ENCODE data around the gene SNPH.
"Not testable (repeated sequence)": the region's sequence is repeated elsewhere in the genome, so short reads cannot be mapped to it uniquely, and the experiment has no call there.

Gene SNPH

DNA sequence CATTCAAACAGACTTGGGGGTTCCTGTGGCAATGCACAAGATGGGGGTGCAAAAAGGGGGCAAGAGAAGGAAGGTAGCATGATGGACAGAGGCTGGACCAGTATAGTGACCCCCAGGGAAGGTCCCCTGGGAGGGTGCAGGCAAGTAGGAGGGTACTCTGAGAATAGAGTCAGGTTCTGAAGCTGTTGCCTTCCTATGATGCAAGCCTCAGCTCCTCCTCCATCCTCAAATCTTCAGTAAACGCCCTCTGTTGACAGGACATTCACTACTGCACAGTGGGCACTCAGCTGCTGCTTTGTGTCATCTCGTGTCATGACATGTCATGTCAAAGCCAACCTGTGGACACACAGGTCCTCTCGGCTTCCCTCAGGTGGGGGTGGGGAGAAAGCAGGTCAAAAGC lies 68.7 kb downstream of the SNPH start:
- in situ Hi-C loops (cut with MboI; ENCODE audit: low sequenced_read_pairs): no loop called here

DNA sequence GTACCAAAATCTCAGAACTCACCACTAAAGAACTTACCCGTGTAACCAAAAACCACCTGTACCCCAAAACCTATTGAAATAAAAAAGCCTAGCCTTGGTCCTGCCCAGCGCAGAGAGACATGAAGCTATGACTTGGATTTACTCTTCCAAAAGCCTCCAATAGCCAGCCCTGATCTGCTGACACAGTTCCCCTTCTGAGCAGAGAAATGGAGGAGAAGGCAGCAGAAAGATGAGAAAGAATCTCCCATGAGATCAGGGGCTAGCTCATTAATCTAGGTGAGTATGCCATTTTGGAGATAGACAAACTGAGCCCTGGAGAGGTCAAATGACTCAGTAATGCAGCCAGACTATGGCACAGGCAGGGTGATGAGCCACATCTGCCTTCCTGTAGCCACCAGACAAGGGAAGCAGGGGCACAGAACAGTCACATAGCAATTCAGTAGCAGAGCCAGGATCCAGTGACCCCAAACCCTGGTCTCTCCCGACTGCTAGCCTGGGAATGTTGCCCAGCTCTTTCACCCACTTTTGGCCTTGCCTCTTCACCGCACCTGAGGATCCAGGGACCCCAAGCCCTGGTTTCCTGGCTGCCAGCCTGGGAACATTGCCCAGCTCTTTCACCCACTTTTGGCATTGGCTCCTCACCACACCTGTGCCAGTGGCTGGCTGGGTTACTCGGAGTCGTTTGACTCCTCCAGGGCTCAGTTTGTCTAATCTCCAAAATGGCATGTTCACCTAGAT lies 70.0 kb downstream of the SNPH start:
- in situ Hi-C loops (cut with MboI; ENCODE audit: low sequenced_read_pairs): no loop called here

DNA sequence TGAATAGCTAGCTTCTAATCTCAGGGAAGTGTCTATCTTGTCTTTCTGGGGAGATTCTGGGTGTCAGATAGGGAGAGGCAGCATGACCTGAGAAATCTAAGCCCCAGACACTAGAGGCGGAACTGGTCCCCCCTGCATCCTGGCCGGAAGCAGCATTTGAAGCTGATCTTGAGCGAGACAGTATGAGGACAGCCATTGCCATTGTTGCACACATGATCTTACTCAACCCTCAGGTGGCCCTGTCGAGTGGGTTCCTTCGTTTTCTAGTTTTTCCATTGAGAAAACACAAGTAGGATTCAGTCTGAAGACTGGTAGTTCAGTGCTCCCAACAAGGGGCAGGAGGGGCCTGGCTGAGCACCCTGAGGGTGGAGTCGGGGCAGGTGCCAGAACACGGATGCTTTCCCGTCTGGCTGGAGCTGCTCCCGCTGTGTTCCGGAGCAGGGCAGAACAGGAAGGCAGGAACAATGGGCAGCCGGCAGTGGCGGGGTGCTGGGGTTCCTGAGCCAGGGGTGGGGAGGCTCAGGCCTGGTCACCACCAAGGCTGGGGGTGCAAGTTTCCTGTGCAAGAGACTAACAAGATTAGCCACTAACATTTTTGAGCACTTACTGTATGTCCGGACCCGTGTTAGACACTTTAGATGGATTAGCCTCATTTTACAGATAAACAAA lies 70.7 kb downstream of the SNPH start:
- in situ Hi-C loops (cut with MboI; ENCODE audit: low sequenced_read_pairs): no loop called here

DNA sequence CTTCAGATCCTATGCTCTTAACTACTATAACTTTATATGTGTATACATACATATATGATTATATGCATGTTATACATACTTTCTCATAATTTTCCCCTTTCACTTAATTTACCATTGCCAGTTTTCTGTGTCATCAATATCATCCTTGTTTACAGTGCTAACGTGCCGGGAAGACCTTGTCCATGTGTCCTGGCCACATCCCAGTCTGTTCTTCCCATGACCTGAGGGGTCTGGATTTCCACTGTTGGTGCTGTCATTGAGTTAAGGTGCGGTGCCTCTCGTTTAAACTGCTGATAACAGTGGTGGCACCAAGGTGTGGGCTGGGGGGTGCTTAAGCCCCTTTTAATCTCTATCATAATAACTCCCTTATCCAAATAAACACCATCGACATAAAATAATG lies 71.3 kb downstream of the SNPH start:
- in situ Hi-C loops (cut with MboI; ENCODE audit: low sequenced_read_pairs): no loop called here

DNA sequence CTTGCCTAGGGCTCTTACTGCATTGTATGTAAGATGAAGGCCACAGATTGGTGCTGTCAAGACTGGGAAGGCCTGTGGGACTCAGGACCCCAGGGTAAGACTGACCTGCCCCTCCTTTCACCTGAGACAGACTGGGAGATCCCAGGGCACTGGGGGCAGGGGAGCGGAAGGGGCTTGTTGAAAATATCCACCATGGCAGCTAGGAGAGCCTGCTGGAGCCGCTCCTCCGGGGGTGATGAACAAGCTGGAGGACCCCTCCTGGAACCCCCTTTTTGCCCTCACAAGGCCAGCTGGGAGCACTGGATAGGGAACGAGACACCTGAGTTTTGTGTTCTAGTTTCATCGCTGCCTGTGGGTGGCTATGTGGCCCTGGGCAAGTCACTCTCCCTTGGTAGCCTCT lies 72.0 kb downstream of the SNPH start:
- in situ Hi-C loops (cut with MboI; ENCODE audit: low sequenced_read_pairs): no loop called here

DNA sequence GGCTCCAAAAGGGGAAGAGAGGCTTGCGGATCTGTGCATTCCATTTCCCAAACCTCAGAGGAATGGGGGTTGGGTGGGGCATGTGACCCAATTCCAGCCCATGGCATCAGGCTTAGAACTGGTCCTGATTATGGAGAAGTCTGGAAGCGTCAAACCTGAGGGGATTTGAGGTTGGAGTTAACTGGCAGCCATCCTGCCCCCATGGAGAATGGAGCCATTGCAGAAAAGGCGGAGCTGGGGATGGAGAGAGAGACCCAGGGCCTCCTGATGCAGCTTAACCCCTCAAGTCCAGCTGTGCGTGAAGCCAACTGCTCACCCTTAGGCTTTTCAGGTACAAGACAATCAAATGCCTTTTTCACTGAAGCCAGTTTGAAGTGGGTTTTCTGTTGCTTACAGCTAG lies 72.7 kb downstream of the SNPH start:
- in situ Hi-C loops (cut with MboI; ENCODE audit: low sequenced_read_pairs): no loop called here

DNA sequence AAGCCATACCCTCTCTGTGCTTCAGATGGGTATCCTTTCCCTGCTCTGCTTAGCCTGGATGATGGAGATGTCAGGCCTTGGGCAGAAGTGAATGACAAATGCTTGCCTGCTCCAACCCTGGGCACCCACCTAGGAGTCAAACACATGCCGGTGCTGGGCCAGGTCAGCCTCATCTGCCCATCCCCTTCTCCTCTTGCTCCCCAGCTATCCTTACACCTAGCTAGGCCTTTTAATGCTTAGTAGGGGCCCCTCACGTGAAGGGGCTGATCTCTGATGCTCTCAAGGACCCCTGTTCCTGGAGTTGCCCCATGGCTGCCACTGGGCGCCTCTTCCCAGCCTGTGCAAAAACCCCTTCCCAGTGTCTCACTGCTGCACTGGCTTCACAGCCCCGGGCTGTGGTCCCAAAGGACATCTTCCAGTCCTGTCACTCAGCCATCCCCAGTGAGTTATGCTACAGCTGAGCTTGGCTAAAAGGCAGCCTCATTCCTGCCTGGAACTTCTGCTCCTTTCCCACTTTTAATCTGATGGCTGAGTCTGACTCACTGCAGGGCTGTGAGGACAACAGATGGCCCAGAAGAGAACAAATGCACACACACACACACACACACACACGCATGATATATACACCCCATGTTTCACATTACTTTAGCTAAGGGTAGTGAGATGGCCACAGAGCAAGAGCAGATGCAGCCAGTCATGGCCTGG lies 75.6 kb downstream of the SNPH start:
- in situ Hi-C loops (cut with MboI; ENCODE audit: low sequenced_read_pairs): no loop called here

DNA sequence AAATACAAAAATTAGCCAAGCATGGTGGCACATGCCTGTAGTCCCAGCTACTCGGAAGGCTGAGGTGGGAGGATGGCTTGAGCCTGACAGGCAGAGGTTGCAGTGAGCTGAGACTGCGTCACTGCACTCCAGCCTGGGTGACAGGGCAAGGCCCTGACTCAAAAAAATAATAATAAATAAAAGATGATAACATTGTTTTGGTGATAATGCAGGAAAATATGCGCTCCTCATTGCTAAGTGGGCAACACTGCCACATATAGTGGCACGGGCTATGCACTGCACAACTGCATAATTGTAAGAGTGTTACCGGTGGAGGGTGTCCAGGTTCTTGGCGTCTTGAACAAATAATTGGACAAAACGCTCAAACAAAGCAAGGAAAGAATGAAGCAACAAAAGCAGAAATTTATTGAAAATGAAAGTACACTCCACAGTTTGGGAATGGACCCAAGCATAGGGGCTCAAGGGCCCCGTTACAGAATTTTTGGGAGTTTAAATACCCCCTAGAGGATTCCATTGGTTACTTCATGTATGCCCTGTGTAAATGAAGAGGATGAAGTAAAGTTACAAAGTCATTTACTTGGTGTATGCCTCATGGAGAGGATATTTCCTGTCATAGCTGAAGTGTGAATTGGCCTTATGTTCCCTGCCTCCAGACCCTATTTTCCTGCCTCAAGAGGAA lies 77.5 kb downstream of the SNPH start:
- in situ Hi-C loops (cut with MboI; ENCODE audit: low sequenced_read_pairs): not testable (repeated sequence)

DNA sequence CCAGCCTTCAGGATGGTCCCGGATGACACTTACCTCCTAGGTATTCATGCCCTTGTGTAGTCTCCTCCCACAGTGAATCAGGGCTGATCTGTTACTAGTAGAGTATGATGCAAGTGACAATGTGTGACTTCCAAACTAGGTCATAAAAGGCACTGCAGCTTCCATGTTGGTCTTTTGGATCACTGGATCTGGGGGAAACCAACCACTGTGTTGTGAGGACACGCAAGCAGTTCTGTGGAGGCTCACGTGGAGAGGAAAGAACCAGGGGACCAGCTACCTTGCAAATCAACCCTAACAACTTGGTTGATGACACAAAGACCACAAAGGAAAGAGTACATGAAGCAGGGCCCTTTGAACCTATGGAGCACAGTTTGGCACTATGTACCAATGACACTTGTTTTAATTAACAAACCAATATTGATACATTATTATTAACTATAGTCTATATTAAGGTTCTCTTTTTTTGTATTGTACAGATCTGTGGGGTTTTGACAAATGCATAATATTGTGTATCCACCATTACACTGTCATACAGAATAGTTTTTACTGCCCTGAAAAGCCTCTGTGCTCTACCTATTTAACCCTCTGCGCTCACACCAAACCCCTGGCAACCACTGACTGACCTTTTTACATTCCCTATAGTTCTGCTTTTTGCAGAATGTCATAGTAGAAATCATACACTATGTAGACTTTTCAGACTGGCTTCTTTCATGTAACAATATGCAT lies 79.1 kb downstream of the SNPH start:
- in situ Hi-C loops (cut with MboI; ENCODE audit: low sequenced_read_pairs): no loop called here

DNA sequence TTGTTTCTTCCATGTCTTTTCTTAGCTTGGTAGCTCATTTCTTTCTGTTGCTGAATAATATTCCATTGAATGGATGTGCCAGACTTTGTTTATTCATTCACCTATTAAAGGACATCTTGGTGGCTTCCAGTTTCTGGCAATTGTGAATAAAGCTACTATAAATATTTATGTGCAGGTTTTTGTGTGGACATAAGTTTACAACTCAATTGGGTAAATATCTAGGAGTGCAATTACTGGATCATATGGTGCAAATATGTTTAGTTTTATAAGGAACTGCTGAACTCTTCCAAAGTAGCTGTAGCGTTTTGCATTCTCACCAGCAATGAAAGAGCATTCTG lies 79.6 kb downstream of the SNPH start:
- in situ Hi-C loops (cut with MboI; ENCODE audit: low sequenced_read_pairs): no loop called here

DNA sequence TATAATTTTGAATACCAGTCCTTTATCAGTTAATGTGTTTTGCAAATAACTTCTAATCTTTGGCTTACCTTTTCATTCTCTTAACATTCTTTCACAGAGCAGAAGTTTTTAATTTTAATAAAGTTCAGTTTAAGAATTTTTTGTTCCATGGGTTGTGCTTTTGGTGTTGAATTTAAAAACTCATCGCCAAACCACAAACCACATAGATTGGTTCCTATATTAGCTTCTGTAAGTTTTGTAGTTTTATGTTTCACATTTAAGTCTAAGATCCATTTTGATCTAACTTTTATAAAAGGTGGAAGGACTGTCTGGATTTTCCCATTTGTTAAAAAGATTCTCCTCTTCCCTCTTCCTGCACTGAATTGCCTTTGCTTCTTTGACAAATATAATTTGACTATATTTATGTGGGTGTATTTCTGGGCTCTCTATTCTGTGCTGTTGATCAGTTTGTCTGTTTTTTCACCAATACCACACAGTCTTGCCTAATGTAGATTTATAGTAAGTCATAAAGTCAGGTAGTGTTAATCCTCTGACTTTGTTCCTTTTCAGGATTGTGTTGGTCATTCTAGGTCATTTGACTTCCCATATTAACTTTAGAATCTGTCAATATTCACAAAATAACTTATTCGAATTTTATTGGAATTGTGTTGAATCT lies 80.3 kb downstream of the SNPH start:
- in situ Hi-C loops (cut with MboI; ENCODE audit: low sequenced_read_pairs): no loop called here

DNA sequence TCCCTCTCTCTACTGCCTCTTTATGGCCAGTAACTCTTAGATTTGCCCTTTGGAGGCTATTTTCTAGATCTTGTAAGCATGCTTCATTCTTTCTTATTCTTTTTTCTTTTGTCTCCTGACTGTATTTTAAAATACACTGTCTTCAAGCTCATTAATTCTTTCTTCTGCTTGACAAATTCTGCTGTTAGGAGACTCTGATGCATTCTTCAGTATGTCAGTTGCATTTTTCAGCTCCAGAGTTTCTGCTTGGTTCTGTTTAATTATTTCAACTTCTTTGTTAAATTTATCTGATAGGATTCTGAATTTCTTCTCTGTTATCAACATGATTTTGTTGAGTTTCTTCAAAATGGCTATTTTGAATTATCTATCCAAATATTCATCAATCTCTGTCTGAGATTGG lies 87.9 kb downstream of the SNPH start:
- in situ Hi-C loops (cut with MboI; ENCODE audit: low sequenced_read_pairs): no loop called here

DNA sequence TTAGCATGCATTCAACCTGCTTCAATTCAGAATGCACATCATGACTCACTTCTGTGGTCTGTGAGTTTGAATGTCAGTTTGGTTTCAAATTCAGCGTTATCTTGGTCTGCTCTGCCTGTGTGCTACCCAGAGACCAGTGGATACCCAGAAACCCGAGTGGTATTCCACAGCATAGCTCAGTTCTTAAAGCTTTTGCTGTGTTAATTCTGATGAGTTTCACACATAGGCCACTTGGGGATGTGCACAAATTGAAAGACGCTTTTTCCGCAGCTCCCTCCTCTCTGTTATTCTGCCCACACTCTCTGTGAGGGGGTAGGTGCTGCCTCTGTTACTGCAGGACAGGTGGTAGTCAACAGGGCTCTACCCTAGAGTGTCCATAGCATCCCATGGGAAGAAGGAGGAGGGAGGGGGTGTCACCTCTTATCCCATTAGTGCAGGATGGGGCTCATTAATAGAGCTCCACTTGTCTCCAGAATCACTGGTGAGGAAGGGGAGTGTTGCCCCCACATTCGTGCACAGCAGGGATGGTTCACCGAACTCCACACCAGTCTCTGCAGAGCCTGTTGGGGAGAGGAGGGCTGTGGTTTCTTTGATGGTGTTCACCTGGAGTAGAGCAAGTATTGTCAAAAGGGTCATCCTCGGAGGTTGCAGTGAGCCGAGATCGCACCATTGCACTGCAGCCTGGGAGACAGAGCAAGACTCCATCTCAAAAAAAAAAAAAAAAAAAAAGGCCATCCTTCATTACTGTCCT lies 92.0 kb downstream of the SNPH start:
- in situ Hi-C loops (cut with MboI; ENCODE audit: low sequenced_read_pairs): no loop called here
